CD4-positive, alpha-beta T cell treated with Interleukin-4 for 1 hour (primary cell): Measurements from ENCODE around the gene RAET1E.
A peak's percentile ranks its signal among the peaks of the same experiment; 100 is the strongest.
"Not testable (repeated sequence)": the region's sequence is repeated elsewhere in the genome, so short reads cannot be mapped to it uniquely, and the experiment has no call there.

Experiments used
- DNase-seq, 2 donors: peaks; one replicate each; pipeline ENCODE4 v3.0.0-alpha.2; 2020 to 2022

The RAET1E gene

DNA sequence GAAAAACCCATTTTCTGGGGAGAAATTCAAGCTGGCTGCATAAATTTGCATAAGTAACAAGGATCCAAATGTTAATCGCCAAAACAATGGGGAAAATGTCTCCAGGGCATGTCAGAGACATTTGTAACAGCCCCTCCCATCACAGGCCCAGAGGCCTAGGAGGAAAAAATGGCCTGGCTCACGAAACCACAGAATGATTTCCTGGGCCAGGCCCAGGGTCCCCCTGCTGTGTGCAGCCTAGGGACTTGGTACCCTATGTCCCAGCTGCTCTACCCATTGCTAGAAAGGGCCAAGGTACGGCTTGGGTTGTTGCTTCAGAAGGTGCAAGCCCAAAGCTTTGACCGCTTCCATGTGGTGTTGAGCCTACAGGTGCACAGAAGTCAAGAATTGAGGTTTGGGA is 10.6 kb upstream of the RAET1E start:
- DNase-seq: not testable (repeated sequence)

DNA sequence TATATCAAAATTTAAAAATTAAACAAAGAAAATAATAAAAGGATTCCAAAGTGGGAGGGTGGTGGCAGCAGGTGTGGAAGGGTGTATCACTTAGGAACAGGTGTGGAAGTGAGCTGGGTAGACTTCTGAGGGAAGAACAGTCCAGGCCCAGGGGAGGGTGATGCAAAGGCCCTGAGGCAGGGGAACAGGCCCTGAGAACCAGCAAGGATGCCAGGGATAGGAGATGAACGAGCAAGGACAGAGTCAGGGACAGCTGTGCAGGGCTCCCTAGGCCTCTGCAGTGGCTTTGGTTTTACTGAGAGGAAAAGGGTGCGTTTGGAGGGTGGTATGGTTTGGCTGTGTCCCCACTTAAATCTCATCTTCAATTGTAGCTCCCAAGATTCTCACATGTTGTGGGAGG is 9.4 kb upstream of the RAET1E start:
- no peak for DNase-seq

DNA sequence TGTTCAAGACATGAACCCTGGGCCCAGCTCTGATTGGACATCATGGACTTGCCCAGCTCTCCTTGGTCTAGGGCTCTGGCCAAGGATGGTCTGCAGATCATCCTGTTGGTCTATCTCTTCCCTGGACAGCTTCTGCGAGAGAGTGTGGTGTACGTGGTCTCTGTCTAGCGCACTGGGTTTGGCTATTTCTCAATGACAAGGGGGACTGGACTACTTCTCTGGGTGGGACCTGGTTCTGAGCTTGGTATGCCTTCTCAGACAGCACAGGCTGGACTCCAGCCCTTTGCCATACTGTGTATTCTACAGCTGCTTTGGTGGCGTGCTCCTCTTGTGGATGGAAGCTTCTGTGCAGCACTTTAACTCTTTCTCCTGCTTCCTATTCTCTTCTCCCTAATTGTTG is 8.5 kb upstream of the RAET1E start:
- DNase-seq: no peak

DNA sequence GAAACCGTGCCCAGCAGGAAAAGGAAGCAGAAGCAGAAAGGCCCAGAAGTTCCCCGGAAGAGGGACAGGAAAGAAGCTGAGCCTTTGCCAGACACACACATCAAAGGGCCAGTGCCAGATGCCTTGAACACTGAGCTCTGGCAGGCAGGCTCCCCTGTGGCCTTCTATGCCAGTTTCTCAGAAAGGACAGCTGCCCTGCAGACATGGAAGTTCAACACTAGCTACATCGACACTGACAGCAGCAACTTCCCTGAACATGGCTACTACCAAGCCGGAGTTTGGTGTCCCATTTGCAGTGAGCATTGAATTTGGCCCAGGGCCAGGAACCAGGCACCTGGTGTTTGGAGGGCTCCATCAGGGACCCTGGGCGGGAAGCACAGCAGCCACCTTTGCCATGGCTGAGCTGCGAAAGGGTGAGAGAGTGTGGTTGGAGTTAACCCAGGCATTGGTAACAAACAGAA is 8.0 kb upstream of the RAET1E start:
- no peak for DNase-seq

DNA sequence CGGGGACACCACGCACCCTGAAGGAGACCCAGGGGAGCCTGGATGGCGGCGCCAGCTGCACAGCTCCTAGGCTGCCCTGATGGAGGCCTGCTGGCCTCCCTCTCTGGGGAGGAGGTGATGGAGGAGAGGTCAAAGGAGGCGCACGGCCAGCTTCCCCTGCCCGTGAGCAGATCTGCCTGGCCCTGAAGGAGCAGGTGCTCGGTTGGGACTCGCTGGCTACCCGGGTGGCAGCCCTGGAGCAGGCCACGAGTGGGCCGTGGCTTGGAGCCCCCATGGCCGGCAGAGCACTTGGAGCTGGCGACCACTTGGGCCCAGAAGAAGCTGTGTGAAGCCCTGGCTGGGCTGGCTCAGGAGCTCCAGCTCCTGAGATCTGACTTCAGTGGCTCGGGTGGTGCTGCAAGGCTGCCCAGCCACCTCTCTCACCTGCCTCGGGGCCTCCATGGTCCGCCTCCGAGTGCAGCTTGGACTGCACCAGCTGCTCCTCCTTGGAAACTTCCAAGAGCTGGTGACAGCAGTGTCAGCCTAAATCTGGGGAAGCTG is 7.5 kb upstream of the RAET1E start:
- DNase-seq: no peak

DNA sequence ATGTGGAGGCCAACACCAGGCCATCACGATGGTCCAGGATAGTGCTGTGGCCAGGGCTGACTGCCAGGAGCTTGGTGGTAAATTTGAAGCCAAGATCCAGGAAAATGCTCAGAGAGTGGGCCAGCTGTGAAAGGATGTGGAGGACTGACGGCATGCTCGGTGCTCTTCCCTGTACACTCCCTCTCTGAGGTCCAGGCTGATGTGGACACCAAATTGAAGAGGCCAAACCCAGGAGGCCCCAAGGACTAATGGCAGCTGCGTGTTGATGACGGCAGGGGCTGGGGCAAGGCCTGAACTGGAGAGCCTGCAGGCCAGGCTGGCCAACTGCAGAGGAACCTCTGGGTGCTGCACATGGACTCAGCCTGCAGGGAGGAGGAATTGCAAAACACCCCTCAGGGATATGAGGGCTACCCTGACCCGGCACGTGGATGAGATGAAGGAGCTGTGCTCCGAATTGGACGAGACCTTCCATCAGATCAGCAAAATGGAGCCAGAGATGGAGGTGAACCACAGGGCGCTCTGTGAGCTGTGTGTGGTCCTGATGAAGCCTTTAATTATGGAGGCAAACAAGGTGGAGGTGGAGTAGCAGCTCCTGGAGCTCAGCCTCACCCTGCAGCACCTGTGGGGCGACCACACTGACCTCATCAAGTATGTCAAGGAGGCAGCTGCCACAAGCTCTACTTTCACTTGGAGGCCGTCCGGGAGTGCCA is 6.9 kb upstream of the RAET1E start:
- DNase-seq: no peak

DNA sequence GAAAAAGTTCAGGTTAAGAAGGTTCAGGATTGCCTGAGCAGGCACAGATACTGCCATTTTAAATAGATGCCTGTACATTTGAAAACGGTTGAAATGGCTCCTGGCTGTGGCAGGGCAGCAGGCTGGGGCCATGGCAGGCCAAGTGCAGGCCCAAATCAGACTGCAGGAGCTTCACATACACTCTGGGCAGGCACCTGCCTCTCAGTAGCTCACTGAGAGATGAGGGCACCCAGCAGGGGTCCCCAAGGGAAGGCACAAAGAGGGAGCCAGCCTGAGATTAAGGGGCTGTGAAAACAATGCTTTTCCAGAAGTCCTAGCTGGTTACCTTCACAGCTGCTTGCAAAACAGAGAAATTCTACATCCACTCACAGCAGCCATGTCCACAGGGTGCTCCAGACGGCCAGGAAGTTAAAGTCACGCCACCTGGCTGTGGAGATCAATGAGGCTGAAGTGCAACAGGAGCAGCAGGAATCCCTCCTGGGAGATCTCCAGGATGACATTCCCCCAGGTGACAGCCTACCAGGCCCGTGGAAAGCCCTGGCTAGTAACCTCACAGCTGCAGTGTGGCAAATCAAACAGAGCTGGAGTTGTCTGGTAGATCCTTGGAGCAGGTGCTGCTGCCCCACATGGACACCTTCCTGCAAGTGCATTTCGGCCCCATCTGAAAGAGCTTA is 6.2 kb upstream of the RAET1E start:
- no peak for DNase-seq

DNA sequence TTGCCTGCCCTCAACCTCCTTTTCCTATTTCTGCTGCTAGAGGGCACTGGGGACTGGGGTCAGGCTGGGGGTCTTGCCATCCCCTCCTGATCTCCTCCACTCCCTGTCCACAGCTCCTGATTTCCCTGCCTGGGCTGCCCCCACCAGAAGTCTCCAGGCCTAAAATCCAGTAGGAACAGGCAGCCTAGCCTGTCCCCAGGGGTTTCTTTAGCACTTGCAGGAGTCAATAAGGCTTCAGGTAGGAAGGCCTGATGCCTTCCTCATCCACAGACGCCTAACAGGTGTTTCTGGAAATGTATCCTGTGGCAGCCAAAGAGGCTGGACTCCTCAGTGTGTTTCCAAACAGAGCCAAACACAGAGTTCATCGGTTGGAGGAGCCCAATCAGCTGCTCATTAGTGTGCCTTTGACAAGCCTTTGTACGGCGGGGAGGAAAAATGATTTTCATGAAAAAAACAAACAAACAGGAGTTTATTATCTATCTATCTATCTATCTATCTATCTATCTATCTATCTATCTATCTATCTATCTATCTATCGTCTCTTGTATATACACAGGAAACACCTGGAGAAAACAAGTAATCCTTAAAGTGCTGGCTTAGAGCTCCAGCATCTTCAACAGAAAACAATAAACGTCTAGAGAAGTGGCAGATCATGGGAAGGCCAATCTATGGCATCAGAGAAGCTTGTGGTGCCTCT is 3.7 kb upstream of the RAET1E start:
- DNase-seq: no peak

DNA sequence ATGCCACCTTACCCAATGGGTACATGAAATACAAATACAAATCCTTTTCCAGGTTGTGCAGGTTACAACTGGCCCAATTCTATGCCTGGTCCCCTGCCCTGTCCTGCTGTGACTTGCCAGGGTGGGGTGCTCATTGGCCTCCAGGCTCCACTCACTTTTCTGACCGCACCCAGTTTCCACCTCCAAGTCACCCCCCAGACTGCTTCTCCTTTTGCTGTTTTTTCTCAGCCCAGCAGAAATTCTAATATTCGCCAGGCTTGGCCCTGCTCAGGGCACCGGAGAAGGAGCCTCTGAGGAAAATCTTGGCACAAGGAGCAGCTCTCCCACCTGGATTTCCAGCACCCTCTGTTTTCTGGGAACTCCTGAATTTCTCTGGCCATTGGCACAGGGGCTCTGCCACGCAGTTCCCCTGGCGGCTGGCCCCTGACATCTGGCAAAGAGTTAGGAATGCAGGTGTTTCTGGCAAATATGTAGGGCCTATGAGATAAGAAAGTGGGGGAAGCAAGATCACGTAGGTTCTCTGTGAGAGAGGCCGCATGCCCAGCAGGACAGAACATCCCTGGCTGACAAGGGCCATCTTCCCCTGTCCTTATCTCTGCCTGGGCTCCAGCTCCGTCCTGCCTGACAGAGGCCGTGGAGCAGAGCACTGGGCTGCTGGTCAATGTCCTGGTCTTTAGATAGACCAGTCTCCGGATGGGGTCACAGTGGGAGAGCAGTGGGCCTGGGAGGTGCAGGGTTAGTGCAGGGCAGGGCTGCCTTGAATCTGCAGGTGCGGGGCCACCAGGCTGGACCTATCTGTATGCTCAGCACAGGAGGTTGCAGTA is 2.9 kb upstream of the RAET1E start:
- no peak for DNase-seq

DNA sequence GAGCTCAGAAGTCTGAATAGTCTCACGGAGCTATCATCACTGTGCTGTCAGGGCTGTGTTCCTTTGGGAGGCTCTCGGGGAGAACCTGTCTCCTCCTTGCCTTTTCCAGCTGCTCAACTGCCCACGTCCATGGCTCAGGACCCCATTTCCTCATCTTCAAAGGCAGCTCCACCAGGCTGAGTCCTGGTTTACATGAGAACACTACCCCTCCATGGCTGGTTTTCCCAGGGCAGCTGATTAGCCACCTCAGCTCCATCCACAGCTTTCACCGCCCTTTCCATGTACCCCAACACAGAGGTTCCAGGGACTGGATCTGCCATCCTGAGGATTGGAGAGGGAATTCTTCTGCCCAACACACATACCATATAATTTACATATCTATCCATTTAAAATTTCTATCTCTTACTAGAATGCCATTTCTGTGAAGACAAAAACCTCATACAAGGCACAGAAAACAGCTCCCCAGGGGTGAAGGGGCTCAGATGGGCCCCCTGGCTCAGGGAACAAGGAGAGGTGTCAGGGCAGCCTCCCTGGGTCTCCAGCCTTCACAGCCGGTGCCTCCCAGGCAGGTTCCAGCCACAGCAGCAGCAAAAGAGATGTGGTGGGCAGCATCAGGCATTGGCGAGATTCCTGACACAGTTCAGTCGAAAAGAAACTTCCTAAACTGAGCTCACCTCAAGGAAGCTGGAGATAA is 2.2 kb upstream of the RAET1E start:
- DNase-seq: no peak

DNA sequence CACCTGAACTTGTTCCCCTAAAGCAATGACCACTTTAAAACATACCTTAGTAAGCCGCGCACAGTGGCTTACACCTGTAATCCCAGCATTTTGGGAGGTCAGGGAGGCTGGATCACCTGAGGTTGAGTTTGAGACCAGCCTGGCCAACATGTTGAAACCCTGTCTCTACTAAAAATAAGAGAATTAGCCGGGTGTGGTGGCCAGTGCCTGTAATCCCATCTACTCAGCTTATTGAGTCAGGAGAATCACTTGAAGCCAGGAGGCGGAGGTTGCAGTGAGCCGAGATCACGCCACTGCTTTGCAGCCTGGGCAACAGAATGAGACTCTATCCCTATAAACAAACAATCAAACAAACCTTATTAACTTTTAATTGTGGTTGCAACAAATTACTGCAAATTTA is 1.6 kb upstream of the RAET1E start:
- DNase-seq: no peak

DNA sequence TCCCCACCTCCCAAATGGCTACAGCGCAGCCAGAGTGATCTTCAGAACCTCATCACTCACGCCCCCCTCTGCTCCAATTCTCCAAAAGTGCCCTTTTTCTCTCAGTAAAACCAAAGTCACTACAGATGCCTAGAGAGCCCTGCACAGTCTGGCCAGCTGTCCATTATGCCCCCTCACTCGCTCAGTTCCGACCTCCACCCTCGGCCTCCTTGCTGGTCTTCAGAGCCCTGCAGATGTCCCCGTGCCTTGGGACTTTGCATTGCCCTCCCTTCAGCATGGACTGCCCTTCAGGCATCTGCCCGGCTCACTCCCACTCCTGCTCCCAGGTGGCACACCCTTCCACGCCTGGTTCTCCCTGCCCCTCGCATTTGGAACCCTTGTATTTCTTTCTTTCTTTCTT is 1.1 kb upstream of the RAET1E start:
- DNase-seq: no peak

DNA sequence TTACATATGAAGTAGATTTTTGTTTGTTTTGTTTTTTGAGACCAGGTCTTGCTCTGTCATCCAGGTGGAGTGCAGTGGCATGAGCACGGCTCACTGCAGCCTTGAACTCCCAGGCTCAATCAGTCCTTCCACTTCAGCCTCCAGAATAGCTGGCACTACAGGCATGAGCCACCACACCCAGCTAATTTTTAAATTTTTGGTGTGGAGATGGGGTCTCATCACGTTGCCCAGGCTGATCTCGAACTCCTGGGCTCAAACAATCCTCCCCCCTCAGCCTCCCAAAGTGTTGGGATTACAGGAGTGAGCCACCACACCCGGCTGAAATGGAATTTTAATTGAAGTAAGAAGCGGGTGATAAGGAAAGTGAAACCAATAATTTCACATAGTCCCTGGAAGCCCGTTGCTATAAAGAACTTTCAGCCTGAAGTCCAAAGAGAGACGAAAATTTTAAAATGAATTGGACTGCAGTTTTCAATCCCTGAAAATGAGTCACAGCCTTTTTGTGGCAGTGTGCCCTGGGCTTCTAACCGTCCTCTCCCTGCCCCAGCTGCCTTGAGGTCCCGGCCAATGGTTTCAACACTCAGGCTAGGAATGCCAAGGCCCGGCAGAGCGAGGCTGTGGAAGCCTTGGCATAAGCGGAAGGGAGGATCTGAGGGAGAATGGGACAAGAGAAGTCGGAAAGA is 757 bp downstream of the RAET1E start:
- DNase-seq: no peak

DNA sequence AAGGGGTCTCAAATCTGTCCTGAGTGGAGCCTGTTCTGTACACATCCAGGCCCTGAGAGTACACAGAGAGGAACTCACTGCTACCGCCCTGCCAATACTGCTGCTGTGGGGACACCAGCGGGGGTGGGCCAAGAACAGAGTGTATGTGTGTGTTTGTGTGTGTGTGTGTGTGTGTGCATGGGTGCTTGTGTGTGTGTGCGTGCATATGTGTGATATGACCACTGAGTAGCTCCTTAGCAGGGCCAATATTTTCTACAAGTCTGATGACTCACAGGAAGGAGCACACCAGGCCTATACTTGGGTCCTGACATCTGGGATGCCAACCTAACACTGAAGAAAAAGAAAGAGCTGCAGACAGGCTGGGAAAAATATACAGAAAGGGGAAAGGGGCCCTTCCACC is 1.4 kb downstream of the RAET1E start:
- no peak for DNase-seq

DNA sequence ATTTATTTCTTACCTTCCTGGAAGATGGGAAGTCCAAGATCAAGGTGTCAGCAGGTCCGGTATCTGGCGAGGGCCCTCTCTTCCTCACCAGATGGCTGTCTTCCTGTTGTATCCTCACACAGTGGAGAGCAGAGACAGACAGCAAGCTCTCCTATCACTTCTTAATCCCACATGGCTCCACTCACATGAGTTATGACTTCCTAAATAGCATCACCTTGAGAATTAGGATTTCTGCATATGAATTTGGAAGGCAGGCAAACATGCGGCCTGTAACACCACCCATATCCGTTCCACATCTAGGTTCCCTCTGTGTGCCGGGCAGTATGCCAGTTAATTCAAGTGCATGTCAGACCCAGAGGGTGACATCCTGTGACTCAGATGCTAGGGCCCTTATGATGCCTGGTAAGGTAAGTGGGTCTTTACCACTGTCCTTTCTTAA is 2.1 kb downstream of the RAET1E start:
- peak in 1 of 2 donors; percentile 30 for DNase-seq

DNA sequence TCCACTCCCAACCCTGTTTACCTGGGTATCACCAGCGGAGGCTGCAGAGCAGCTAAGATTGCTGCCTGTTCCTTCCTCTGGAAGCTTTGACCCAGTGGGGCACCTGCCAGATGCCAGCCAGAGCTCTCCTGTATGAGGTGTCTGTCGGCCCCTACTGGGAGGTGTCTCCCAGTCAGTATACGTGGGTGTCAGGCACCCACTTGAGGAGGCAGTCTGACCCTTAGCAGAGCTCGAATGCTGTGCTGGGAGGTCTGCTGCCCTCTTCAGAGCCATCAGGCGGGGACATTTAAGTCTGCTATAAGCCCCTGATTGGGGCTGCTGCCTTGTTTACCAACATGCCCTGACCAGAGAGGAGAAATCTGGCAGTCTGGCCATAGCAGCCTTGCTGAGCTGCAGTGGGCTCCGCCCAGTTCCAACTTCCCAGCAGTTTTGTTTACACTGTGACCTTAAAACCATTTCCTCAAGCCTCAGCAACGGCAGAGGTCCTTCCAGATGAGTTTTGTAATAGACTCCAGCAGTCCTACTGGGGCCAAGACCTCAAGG is 2.8 kb downstream of the RAET1E start:
- no peak for DNase-seq

DNA sequence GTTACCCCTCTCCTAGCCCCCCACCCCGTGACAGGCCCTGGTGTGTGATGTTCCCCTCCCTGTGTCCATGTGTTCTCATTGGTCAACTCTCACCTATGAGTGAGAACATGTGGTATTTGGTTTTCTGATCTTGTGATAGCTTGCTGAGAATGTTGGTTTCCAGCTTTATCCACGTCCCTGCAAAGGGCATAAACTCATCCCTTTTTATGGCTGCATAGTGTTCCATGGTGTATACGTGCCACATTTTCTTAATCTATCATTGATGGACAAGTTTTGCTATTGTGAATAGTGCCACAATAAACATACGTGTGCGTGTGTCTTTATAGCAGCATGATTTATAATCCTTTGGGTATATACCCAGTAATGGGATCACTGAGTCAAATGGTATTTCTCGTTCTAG is 6.0 kb downstream of the RAET1E start:
- not testable (repeated sequence) for DNase-seq

DNA sequence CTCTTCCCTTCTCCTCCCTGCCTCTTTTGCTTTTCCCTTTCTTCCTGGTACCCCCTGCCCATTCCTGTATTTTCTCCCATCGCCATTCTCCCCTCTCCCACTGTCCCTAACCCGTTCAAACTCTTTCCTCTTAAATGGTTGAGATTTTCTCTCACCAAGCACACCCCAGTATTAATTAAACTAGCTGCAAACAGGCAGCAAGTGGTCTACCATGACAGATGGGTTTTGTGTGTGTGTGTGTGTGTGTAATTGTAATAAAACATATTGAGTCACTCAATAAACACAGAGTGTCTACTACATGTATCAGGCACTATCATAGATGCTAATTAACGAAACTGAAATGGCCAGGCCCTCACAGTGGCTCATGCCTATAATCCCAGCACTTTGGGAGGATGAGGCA is 6.7 kb downstream of the RAET1E start:
- no peak for DNase-seq

DNA sequence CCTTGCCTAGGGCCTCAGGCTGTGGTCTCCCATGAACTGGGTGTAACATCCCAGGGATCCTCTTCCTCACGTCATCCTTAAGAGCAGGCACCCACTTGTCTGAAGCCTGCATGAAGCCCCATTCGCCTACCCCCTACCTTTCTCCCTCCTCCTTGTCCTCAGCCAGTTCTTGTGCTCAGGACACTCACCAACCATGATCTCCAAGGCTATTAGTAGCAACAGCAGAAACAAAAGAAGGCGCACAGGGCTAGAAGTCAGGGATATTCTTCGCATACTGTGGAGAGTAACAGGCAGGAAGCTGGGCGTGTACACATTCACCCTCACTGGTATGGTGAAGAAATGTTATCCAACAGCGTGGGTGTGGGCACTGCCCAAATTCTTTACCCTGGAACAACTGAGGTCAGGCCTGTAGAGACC is 7.3 kb downstream of the RAET1E start:
- no peak for DNase-seq

DNA sequence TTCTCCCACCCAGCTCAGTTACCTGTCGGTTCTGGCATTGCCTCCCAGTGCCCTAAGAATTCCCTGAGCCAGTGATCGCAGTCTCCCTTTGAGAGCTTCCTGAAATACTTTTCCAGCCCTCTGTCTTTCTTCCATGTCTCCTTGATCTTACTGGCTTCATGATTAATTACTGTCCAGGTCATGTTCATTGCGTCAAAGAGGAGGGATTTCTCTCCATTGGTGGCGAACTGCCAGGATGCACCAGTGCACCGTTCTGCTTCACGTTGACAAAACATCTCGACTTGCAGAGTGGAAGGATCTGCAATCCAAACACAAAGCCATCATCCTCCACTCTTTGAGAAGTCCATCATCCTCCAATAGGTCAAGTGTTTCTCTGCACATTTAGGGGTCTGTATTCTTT is 8.6 kb downstream of the RAET1E start:
- DNase-seq: no peak

DNA sequence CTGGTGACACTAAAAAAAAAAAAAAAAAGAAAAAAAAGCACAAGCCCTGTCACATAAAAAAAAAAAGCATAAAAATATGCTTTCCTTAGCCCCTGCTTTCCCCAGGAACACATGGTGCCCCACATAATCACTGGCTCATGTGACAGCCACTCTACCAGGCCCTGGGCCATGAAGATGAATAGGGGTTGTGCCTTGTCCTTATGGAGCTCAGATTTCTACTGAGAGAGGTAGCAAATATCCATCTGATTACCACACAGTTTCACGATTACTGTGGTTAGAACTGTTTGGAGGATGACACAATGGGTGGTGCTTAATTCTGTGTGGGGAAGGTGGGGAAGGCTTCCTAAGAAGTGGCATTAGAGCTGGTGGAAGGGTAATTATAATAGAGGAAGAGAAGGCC is 9.3 kb downstream of the RAET1E start:
- no peak for DNase-seq
